NCI-H128 (cell line): ENCODE results near the gene REXO5.
"Not testable (repeated sequence)": the region's sequence is repeated elsewhere in the genome, so short reads cannot be mapped to it uniquely, and the experiment has no call there.

Experiments used
- DNase-seq: peaks from one replicate; lab custom pipeline; 2025; ENCODE audit not compliant: unreplicated experiment; lab: John Stamatoyannopoulos, UW

Gene REXO5

DNA sequence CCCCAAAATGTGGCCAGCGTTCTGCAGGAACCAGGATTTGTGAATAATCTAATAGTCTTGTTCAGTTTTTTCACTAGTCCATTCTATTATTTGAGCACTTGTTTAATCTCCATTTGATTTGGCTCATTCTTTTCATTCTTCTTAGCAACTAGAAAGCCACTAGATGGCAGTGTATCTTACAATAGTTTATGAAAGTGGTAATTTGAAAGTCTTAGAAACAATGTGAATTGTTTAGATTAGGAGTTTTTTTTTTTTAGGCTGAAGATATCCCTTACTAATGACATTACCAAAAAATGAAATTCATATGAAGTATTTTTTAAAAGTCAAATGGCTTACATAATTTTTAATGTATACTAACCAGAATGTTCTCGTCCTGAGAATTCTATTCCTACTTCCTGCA is 6.7 kb upstream of the REXO5 start:
- no peak for DNase-seq

DNA sequence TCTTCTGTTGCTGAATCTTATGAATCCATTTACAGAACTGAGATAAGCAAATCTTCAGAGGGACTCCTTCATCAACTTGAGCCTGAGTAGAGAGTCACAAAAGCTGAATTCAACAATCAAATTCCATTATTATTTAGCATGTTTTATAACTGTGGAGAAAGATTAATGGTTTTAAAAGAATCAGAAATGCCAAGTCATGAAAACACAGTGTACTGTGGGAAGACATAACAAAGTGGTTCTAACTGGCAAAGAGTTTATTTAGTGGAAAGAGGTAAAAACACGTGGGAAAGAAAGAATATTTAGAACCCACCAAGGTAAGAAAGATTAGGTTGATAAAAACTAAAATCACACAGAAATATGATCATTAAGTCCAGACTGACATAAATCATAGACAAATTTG is 5.0 kb upstream of the REXO5 start:
- DNase-seq: no peak

DNA sequence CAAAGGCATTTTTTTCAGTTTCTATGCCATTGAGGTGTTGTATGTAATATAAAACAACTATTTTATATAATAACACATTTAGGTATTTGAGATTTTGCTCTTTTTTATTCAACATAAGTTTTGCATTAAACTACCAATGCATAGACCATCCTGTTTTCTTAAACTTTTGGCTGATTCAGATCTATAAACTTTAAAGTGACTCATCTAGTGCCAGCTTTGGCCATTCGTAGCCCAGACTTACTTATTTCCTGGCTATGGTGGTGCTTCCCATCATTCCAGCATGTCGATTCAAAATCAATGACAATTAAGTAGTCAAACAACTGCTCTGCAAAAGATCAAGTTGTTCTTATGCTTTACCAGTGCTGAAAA is 3.2 kb upstream of the REXO5 start:
- no peak for DNase-seq

DNA sequence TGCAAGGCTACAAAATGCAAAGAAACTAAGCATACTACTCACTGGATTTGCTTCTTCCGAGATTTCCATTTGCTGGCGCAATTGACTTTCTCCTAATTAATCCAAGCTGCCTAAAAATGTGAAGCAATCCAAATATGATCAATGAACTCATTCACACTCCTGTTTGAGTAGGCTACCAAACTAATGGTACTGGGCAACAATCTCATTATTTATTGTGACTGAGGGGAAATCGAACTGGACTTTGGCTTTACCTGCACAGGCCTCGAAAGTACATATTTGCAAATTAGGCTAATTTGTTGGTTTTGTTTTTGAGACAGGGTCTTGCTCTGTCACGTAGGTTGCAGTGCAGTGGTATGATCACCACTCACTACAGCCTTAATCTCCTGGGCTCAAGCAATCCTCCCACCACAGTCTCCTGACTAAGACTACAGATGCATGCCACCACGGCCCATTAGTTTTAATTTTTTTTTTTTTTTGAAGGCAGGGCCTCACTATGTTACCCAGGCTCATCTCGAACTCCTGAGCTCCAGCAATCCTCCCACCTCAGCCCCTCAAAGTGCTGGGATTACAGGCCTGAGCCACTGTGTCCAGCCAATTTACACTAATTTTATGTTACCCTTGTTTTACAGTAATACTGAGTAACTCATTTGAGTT is 2.6 kb upstream of the REXO5 start:
- no peak for DNase-seq

DNA sequence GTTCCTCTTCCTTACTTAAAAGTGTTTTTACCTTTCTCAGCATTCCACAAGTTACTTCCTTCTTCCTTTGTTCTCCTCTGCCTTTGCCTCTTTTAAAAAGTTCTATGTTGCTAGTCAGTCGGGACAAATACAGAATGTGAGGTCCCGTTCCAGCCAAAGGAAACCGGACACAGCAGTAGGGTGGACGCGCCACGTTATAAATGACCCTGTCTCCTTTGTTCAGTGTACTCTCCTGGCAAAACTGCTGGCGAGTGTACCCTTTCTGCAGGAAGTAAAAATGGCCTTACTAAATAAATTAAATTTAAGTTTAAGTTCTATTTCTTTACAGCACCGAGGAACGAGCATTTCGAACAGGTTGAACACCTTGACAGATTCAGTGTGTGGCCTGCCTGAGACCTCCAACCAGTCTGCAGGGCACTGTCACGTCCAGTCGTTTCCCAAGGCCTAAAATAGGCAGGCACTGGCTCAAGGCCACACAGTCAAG is 601 bp upstream of the REXO5 start:
- DNase-seq: not testable (repeated sequence)

DNA sequence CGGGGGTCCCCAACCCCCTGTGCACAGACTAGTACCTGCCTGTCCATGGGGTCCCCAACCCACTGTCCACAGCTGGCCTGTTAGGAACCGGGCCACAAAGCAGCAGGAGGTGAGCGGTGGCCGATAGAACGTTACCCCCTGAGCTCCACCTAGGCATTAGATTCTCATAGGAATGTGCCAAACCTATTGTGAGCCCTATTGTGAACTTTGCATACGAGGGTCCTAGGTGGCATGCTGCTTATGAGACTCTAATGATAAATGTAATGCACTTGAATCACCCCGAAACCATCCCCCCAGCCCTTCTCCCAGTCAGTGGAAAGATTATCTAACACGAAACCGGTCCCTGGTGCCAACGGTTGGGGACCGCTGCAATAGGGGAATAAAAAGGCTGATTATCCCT is 1.5 kb downstream of the REXO5 start:
- no peak for DNase-seq

DNA sequence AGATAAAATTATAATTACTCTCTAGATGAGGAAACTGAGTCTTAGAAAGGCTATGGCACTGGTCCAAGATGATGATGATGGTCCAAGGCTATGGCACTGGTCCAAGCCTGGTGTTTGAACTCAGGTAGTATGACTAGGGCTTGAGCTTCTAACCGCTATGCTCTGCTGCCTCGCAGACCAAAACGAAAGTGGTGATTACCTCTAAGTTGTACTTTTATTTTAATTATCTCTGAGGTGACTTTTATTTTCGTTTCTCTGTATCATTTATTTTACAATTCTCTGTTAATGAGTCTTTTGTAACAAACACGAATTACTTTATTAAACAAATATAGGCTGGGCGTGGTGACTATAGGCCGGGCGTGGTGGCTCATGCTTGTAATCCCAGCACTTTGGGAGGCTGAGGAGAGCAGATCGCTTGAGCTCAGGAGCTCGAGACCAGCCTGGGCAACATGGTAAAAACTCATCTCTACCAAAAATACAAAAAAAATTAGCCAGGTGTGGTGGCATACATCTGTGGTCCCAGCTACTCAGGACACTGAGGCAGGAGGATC is 5.6 kb downstream of the REXO5 start:
- DNase-seq: no peak

DNA sequence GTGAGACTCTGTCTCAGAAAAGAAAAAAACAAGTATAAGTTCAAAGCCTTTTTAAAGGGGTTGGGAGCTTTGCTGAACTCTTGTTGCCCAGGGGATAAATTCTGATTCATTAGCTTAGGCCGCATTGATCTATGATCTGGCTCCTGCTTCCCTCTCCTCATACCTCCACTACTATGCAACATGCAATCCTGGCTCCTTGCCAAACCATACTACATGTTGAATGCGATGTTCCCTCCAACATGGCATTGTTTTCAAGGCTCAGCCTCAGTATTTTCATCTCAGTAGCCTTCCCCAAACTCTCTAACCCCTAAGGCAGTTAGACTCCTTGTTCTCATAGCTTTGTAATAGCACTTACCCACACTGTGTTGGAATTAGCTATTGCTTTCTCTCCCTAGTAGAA is 6.2 kb downstream of the REXO5 start:
- DNase-seq: no peak

DNA sequence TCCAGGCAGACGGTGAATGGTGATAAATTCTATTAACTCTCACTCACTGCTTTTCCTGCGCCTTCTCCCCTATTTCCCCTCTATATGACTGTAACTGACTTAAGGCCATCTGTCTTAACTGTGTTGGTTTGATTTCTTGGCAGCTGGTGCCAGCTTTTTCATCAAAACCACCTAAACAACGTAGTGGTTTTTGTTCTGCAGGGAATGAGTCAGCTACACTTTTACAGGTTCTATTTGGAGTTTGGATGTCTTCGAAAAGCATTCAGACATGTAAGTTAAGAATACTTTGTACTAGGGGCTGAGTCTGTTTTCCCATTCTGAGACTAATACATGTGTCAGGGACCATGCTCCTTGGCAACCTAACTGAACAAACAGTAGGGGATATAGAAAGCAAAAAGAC is 8.5 kb downstream of the REXO5 start:
- no peak for DNase-seq

DNA sequence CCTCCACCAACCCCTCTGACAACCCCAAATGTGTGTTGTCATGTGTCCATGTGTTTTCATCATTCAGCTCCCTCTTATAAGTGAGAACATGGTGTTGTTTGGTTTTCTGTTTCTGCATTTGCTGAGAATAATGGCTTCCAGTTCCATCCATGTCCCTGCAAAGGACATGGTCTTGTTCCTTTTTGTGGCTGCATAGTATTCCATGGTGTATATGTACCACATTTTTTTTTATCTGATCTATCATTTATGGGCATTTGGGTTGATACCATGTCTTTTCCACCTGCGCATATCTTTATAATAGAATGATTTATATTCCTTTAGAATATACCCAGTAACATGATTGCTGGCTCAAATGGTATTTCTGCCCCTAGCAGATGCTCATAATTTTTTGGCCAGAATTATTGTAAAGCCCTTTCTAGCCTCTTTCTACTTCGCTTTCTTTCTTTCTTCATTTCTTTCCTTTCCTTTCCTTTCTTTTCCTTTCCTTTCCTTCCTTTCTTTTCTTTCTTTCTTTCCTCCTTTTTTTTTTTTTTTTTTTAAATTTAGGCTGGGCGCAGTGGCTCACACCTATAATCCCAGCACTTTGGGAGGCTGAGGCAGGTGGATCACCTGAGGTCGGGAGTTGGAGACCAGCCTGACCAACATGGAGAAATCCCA is 12.7 kb downstream of the REXO5 start:
- no peak for DNase-seq

DNA sequence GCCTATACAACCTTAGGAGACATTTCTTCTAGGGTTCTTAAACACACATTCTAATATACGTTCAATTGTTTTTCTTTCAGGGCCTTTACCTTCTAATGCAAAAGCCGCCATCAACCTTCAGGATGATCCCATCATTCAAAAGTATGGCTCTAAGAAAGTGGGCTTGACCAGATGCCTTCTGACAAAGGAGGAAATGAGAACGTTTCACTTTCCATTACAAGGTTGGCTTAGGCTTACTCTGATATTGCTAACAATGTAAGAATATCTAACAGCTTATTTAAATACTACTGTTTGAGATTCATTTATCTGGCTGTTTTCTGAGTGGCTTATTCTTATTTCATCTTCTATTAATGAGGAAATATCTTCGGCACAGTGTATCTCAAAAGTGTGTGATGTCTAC is 15.4 kb downstream of the REXO5 start:
- no peak for DNase-seq

DNA sequence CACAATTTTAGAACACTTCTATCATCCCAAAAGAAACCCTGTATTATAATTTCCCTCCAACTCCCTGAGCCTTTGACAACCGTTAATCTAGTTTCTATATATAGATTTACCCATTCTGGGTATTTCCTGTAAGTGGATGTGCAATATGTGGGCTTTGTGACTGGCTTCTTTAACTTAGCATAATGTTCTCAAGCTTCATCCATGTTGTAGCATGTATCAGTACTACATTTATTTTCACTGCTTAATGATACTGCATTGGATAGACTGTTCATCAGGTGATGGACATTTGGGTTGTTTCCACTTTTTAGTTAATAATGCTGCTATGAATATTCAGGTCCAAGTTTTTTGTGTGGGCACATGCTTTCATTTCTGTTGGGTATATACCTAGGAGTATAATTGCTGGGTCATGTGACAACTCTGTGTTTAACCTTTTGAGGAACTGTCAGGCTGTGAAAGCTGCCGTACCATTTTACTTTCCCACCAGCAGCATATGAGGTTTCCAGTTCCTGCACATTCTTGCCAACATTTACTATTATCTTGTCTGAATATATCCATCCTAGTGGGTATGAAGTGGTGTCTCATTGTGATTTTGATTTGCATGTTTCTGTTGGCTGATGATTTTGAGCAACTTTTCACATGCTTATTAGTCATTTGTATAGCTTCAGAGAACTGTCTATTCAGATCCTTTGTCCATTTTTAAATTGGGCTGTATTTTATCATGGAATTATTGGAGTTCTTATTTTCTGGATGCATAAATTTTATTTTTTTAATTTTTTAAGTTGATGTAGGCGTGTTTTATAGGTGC is 16.4 kb downstream of the REXO5 start:
- no peak for DNase-seq

DNA sequence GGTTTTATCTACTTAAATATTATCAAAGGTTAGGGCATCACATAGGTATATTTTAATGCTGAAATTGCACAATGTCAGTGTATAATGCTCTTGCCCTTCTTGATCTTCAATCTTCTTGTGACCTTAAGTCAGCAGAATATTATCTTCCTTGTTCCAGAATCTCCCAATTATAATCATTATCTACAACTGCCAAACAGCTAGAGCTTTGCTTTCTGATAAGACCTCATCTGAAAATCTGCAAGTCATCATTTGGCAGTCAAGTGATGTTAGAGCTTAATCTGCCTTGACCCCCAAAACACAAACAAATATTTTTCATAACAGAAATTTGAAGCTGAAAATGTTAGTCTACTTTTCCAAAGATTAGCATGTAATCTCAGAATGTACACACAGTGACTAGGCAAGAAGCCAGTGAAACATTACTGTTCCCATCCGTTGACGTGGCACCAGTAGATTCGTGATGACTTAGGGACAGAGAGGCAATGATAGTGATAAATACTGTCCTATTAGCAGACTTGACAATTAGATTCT is 19.8 kb downstream of the REXO5 start:
- no peak for DNase-seq

DNA sequence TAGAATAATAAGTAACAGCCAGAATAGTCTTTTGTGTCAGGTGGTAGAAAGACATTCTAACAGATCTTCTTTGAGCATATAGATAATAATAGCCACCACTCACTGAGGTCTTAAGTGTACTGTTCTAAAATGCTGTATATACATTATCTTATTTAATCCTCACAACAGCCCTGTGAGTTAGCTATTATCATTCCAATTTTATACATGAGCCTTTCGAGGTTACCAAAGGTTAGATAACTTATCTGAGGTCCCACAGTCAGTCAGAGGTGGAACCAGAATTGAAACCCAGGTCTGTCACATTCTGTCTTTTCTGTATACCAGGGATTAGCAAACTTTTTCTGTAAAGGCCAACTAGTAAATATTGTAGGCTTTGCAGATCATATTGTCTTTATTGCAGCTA is 23.2 kb downstream of the REXO5 start:
- no peak for DNase-seq

DNA sequence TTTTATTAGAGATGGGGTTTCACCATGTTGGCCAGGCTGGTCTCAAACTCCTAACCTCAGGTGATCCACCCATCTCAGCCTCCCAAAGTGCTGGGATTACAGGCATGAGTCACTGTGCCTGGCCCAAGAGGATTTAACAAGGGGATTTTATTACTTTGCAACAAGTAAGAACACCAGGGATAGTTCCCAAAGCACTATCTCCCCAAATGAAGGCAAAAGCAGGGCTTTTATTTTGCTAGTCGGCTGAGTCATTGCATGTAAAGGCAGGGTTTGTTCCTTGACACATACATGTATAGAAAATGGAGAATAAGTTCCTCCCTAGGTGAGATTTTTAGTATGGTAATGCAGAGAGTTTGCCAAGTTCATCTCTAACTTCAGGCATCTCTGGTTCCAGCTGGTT is 24.0 kb downstream of the REXO5 start:
- no peak for DNase-seq

DNA sequence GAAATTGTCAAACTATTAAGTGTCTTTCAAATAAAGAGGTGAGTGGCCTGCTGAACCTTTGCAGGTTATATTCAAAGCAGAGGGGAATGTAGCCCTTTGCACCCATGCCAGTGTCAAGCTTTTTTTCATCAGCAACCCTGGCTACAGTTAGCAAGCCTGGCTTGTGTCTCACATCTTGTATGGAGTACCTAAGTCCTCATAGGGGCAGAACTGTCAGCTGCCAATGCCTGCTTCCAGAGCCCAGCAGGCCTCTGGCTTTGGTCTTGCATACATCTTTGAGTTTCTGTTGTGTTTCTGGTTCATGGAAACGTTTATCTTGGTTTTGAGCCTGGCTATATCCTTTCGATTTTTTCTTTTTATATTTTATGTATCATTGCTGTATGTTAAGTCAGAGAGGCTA is 26.8 kb downstream of the REXO5 start:
- DNase-seq: no peak

DNA sequence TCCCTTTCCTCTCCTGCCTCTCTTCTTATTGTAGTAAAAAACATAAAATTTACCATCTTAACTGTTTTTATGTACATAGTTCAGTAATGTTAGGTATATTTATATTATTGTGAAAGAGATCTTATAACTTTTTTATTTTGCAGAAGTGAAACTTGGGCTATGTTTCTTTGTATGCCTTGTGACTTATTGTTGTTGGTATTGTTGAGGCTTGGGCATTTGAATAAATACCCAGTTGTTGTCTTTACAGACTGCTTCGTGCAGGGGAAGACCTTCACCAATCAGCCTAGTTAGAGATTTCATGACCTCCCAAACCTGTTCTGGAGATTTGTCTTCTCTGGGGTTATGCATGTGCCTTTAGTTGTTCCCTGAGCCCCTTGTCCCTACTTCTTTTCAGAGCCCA is 31.9 kb downstream of the REXO5 start:
- no peak for DNase-seq

DNA sequence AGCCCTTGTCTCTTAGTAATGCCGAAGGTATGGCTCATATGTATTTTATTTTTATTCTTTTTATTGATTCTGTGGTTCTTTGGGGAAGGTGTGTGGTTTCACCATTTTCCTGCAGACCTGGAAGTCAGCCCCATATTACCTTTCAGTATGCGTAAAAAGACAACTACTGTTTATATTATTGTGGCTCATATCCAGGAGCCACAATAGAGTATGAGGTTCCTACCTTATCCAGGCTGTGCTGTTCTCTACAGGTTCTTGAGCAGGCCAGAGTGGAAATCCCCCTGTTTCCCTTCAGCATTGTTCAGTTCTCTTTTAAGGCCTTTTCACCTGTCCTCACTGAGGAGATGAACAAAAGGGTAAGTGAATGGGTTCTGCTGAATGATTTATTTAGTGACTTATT is 33.2 kb downstream of the REXO5 start:
- DNase-seq: no peak

DNA sequence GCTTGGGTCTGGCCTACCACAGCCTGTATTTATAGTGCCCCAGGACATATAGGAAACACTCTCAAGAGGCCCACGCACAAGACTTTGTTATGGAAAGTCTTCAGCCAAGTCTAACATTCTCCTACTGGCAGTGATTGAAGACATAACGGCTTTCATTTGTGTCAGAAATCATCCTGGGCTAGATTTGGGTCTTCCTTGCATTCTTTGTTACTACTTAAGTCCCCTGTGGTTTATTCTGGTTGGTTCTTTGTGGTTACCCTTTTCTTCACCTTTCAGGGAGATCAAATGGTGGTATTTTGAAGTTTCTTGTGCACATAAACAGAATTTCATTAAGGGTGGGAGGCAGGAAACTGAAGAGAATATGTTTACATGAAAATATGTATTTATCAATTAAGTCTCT is 37.7 kb downstream of the REXO5 start:
- DNase-seq: no peak

DNA sequence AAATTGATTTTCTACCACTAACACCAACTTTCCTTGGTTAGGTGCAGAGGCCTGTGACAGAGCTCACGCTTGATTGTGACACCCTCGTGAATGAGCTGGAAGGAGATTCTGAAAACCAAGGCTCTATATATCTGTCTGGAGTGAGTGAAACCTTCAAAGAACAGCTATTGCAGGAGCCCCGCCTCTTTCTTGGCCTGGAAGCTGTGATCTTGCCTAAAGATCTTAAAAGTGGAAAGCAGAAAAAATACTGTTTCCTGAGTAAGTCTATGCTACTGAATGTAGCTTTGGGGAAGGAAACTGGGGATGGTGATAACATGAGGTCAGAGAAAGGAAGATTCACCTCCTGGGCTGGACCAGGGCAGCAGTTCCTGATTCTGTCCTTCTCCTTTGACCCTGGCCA is 38.3 kb downstream of the REXO5 start:
- DNase-seq: no peak

DNA sequence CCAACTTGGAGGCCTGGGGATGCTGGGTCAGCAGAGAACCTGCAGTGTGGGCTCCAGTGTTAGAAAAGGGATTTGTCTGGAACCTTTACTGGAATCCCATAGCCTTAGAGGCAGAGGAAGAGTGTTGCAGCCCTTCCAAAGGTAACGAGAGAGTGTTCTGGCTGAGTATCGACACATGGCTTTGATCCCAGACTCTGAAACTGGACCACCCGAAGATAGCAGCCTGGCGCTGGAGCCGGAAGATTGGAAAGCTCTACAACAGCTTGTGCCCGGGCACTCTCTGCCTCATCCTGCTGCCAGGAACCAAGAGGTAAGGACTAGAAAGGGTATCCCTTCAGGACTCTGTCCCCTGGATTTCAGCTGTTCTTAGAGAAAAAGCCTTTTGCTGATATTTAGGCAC is 39.7 kb downstream of the REXO5 start:
- no peak for DNase-seq

DNA sequence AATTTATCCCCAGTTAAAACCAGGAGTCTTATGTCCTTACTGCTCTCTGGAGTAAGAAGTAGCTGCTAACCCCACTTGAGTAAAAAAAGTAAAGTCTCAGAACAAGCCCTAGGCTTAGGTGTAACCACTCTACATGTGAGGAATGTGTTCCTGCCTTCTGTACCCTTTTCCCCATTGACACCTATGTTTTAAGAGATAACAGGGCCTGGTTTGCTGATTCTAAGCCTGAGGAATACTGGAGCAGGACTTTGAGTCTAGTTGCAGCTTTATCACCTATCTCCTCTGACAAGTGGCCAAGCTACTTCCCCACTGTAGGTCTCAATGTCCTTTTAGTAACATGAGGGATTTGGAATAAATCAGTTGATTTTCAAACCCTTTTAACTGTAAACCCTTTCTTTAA is 40.2 kb downstream of the REXO5 start:
- DNase-seq: no peak
